Measurements from ENCODE around the gene UFC1. TPM values are rescaled to one million over a fixed set of nuclear protein-coding genes. Genes with fewer than 3 reads are reported as not detected.
A peak's percentile ranks its signal among the peaks of the same experiment; 100 is the strongest.

UFC1 gene
- total RNA-seq, 2 donors from 2014 or later, result 53.0 to 77.4 TPM

- Histone ChIP-seq H3K4me1 (peaks cover 0 to 78% of the 10 kb centered on the region in 2 donors), H3K36me3 (peaks cover 40% of the 10 kb centered on the region), H3K27ac (peak overlapping the region; percentile 93 to 99), H3K27me3 (no peaks in the 10 kb centered on the region), H3K4me3 (peak overlapping the region; percentile 48 to 55), H3K9me3 (no peaks in the 10 kb centered on the region)
- TF ChIP-seq CTCF (IDR thresholded peaks at IDR 0.05), result no peak
- DNase-seq (ENCODE audit: low spot score), result no peak
These were observed 42.3 kb downstream of the UFC1 start for GRCh38 chr1:161196111-161196510.

GRCh38 chr1:161196521-161197451, 43.0 kb downstream of the UFC1 start:
- Histone ChIP-seq H3K4me3 (peak overlapping the region; percentile 48 to 55), H3K36me3 (peaks cover 33% of the 10 kb centered on the region), H3K4me1 (peaks cover 0 to 84% of the 10 kb centered on the region in 2 donors), H3K9me3 (no peaks in the 10 kb centered on the region), H3K27me3 (no peaks in the 10 kb centered on the region), H3K27ac (peak overlapping the region; percentile 93 to 99)
- no peak for TF ChIP-seq CTCF (IDR thresholded peaks at IDR 0.05)
- DNase-seq (ENCODE audit: low spot score), result no peak

GRCh38 chr1:161197560-161198193, 43.9 kb downstream of the UFC1 start:
- Histone ChIP-seq H3K36me3 (peaks cover 30% of the 10 kb centered on the region), H3K27me3 (no peaks in the 10 kb centered on the region), H3K4me1 (peaks cover 0 to 79% of the 10 kb centered on the region in 2 donors), H3K9me3 (no peaks in the 10 kb centered on the region), H3K4me3 (peak overlapping the region; percentile 48 to 55), H3K27ac (peak overlapping the region; percentile 93 to 99)
- no peak for TF ChIP-seq CTCF (IDR thresholded peaks at IDR 0.05)
- no peak for DNase-seq (ENCODE audit: low spot score)

GRCh38 chr1:161198194-161198896, 44.6 kb downstream of the UFC1 start:
- Histone ChIP-seq H3K27me3 (no peaks in the 10 kb centered on the region), H3K27ac (peak overlapping the region; percentile 93 to 99), H3K9me3 (no peaks in the 10 kb centered on the region), H3K4me1 (peaks cover 0 to 79% of the 10 kb centered on the region in 2 donors), H3K36me3 (peaks cover 29% of the 10 kb centered on the region), H3K4me3 (peak overlapping the region; percentile 48 to 55)
- no peak for DNase-seq (ENCODE audit: low spot score)
- no peak for TF ChIP-seq CTCF (IDR thresholded peaks at IDR 0.05)

- Histone ChIP-seq H3K4me3 (peak within 1 kb of the TSS; percentile 48 to 55), H3K27me3 (no peaks in the 10 kb centered on the region), H3K36me3 (peaks cover 23% of the 10 kb centered on the region), H3K9me3 (no peaks in the 10 kb centered on the region), H3K4me1 (peaks cover 0 to 79% of the 10 kb centered on the region in 2 donors), H3K27ac (peak within 1 kb of the TSS; percentile 93 to 99)
- DNase-seq (ENCODE audit: low spot score), result peak; percentile 93
- no peak for TF ChIP-seq CTCF (IDR thresholded peaks at IDR 0.05)
These were observed 45.2 kb downstream of the UFC1 start, which contains the start of gene ADAMTS4 for GRCh38 chr1:161198897-161199431. Gene ADAMTS4, minus strand, starts transcription at chr1:161199054. Its CDS starts 427 bp downstream, at chr1:161198627.
